Measurements from ENCODE around the gene VILL. TPM values are rescaled to one million over a fixed set of nuclear protein-coding genes. Genes with fewer than 3 reads are reported as not detected.

Gene VILL
- total RNA-seq, 2 experiments from 2014 or later: 13.2 to 23.5 TPM

DNA sequence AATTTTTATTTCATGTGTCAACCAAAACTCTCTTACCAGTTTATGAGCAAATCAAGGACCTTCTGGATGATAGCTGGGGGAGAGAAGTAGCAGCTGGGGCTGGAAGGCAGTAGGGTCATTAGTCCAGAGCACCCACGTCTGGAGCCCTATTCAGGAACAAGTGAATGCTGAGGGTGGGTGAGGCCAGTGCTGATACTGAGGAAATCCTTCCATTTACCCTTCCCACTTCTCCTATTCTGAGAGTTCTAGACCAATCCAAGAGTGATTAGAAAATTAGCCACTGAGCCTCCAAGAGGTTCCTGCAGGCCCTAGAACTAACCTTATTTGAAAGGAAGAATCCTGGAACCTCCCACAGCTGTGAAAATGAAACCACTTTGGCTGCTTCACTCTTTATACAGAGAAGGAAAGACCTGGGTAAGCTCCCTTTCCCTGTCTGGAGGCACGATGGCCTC lies 46.2 kb upstream of the VILL start:
- DNase-seq (ENCODE audit: low spot score): no peak
- H3K9me2 ChIP-seq (ENCODE audit: insufficient read depth, low read length): no peaks in the 10 kb centered on the region
- no peak overlapping the region for H3K4me3 ChIP-seq (ENCODE audit: low read depth, low read length, poor library complexity, severe bottlenecking)
- H3K79me2 ChIP-seq (ENCODE audit: insufficient read depth, low read depth, low read length): no peaks in the 10 kb centered on the region
- intact Hi-C loops (cut with micrococcal nuclease; ENCODE audit: unreplicated experiment): no loop called here
- no peak overlapping the region for H2AFZ ChIP-seq (ENCODE audit: low read length)
- H3K4me1 ChIP-seq (ENCODE audit: insufficient read depth, low read length, poor library complexity, severe bottlenecking): no peaks in the 10 kb centered on the region
- CTCF ChIA-PET (ENCODE audit: unreplicated experiment): no interaction called here
- H3K9me3 ChIP-seq (ENCODE audit: low read length): no peaks in the 10 kb centered on the region
- POLR2A ChIA-PET: interaction anchor here (1.0 kb wide), 1 partner anchor 12 kb away, joined by 3 read pairs; no protein-coding TSS in a partner anchor
- no peaks in the 10 kb centered on the region for H4K20me1 ChIP-seq (ENCODE audit: insufficient read depth, low read length)
- TF ChIP-seq EZH2phosphoT487 (IDR thresholded peaks at IDR 0.05; ENCODE audit: borderline replicate concordance, low read depth, low read length): no peak
- TF ChIP-seq, protein P1, sequence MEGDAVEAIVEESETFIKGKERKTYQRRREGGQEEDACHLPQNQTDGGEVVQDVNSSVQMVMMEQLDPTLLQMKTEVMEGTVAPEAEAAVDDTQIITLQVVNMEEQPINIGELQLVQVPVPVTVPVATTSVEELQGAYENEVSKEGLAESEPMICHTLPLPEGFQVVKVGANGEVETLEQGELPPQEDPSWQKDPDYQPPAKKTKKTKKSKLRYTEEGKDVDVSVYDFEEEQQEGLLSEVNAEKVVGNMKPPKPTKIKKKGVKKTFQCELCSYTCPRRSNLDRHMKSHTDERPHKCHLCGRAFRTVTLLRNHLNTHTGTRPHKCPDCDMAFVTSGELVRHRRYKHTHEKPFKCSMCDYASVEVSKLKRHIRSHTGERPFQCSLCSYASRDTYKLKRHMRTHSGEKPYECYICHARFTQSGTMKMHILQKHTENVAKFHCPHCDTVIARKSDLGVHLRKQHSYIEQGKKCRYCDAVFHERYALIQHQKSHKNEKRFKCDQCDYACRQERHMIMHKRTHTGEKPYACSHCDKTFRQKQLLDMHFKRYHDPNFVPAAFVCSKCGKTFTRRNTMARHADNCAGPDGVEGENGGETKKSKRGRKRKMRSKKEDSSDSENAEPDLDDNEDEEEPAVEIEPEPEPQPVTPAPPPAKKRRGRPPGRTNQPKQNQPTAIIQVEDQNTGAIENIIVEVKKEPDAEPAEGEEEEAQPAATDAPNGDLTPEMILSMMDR (conservative IDR thresholded peaks at IDR 0.05; ENCODE audit: low read length): no peak
- no peak overlapping the region for H3K4me2 ChIP-seq (ENCODE audit: low read length)
- H3K27ac ChIP-seq (ENCODE audit: low read depth, low read length, poor library complexity, severe bottlenecking): no peak overlapping the region
- no peaks in the 10 kb centered on the region for H3K36me3 ChIP-seq (ENCODE audit: insufficient read depth, low read length)
- no TSS peak for BruUV-seq (replicated peaks)

DNA sequence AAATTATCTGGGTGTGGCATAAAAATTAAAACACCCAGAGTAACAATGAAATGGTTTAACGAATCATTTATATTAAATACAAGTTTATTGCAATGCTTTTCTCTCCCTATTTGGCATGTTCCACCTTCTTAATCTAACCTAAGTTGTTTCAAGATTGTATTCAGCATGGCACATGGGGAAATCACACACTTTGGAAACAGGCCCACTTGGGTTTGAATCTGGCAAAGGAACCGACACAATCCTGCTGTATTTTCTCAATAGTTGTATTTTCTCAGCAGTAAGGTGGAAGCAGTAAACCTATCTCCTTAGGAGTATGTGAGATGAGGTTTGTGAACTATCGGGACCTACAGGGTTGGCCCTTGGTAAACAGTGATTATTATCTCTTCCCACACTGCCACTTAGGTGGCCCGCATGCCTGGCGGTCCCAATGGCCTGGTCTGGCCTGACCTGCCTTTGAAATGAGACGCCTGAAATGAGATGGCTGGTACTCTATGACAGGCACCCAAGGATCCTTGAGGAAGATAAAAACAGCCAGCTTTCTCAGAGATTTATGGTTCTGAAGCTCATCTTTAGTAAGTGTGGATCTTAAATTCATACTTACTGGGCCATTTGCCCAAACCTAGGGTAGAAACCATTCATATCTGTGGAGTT lies 45.3 kb upstream of the VILL start:
- no peaks in the 10 kb centered on the region for H3K4me1 ChIP-seq (ENCODE audit: insufficient read depth, low read length, poor library complexity, severe bottlenecking)
- H3K9me2 ChIP-seq (ENCODE audit: insufficient read depth, low read length): no peaks in the 10 kb centered on the region
- H3K27ac ChIP-seq (ENCODE audit: low read depth, low read length, poor library complexity, severe bottlenecking): no peak overlapping the region
- ChIA-PET CTCF (ENCODE audit: unreplicated experiment) (interaction anchor here (0.8 kb wide), 1 partner anchor 52 kb away, joined by 3 read pairs; no protein-coding TSS in a partner anchor), POLR2A (interaction anchor here (1.0 kb wide), 1 partner anchor 11 kb away, joined by 3 read pairs; no protein-coding TSS in a partner anchor)
- intact Hi-C loops (cut with micrococcal nuclease; ENCODE audit: unreplicated experiment): no loop called here
- H3K79me2 ChIP-seq (ENCODE audit: insufficient read depth, low read depth, low read length): no peaks in the 10 kb centered on the region
- no peak overlapping the region for H3K4me3 ChIP-seq (ENCODE audit: low read depth, low read length, poor library complexity, severe bottlenecking)
- no peaks in the 10 kb centered on the region for H4K20me1 ChIP-seq (ENCODE audit: insufficient read depth, low read length)
- no peaks in the 10 kb centered on the region for H3K9me3 ChIP-seq (ENCODE audit: low read length)
- no peaks in the 10 kb centered on the region for H3K36me3 ChIP-seq (ENCODE audit: insufficient read depth, low read length)
- TF ChIP-seq, protein P1 (conservative IDR thresholded peaks at IDR 0.05; ENCODE audit: low read length): no peak
- TF ChIP-seq EZH2phosphoT487 (IDR thresholded peaks at IDR 0.05; ENCODE audit: borderline replicate concordance, low read depth, low read length): no peak
- H2AFZ ChIP-seq (ENCODE audit: low read length): no peak overlapping the region
- DNase-seq (ENCODE audit: low spot score): no peak
- no TSS peak for BruUV-seq (replicated peaks)
- H3K4me2 ChIP-seq (ENCODE audit: low read length): no peak overlapping the region

Data from OCI-LY7 (cell line).